C4-2B (cell line): Measurements from ENCODE around the gene RBBP8.

Experiments
- ZFX ChIP-seq: fragments of 450-650 bp; IDR thresholded peaks from 2 replicates; pipeline ENCODE4 v1.6.1; 2017
- TF ChIP-seq, protein P1 (sequence below): fragments of 450-650 bp; conservative IDR thresholded peaks from 2 replicates; pipeline ENCODE4 v1.5.1; 2017; ENCODE audit warnings: mild to moderate bottlenecking

DNA sequence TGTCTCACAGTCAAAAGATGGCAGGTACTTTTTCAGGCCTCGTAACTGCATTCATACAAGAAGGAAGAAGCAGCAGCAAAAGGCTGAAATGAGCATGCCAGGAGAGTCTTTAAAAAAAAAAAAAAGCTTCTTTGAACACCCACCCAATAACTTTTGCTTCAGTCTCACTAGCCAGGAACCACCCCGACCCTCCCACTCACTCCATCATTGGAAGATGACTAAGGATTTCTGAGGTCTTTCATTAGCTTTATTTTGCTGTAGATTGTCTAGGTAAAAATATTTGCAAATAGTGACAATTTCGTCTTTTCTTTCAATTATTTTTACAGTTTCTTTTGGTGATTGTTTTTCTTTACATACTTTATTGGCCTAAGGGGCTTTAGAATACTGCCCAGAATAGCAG, 37.9 kb downstream of the RBBP8 start:
- TF ChIP-seq ZFX = no peak
- TF ChIP-seq, protein P1, sequence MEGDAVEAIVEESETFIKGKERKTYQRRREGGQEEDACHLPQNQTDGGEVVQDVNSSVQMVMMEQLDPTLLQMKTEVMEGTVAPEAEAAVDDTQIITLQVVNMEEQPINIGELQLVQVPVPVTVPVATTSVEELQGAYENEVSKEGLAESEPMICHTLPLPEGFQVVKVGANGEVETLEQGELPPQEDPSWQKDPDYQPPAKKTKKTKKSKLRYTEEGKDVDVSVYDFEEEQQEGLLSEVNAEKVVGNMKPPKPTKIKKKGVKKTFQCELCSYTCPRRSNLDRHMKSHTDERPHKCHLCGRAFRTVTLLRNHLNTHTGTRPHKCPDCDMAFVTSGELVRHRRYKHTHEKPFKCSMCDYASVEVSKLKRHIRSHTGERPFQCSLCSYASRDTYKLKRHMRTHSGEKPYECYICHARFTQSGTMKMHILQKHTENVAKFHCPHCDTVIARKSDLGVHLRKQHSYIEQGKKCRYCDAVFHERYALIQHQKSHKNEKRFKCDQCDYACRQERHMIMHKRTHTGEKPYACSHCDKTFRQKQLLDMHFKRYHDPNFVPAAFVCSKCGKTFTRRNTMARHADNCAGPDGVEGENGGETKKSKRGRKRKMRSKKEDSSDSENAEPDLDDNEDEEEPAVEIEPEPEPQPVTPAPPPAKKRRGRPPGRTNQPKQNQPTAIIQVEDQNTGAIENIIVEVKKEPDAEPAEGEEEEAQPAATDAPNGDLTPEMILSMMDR = no peak
